ENCODE data around the gene AKT1.

- TF ChIP-seq MEIS1 (CRISPR knock-in tag; IDR thresholded peaks at IDR 0.05; ENCODE audit: borderline replicate concordance), result no peak
- TF ChIP-seq ZBTB1 (CRISPR knock-in tag; IDR thresholded peaks at IDR 0.05; ENCODE audit: borderline replicate concordance), result no peak
- TF ChIP-seq MTA3 (CRISPR knock-in tag; IDR thresholded peaks at IDR 0.05), result no peak
Measured at GRCh38 chr14:104730487-104730886, 65.1 kb downstream of the AKT1 start.
